ENCODE measurements around the gene NECAB3. TPM values are rescaled to one million over a fixed set of nuclear protein-coding genes. Genes with fewer than 3 reads are reported as not detected.

Gene NECAB3
- total RNA-seq, 1 experiment from 2014 or later: 30.8 TPM

DNA sequence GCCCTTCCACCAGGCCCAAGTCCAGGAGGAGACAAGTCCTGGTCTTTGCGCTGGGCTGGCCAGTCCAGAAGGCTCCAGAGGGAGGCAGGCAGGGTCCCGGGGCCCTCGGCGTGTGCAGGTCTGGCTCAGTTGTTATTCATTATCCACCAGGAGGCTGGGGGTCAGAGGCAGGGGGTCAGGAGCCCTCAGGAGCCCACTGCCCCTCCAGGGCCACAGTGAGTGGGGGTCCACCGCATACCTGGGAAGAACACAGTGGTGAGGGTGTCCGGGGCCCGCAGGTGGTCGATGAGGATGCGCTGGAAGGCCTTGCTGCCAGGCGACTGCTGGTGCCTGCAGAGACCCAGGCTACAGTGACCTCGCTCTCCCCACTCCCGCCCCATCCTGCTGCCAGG, 16.5 kb downstream of the NECAB3 start:
- peaks cover 5% of the 10 kb centered on the region; the same call in 1 of the 2 replicates for H3K36me3 ChIP-seq

DNA sequence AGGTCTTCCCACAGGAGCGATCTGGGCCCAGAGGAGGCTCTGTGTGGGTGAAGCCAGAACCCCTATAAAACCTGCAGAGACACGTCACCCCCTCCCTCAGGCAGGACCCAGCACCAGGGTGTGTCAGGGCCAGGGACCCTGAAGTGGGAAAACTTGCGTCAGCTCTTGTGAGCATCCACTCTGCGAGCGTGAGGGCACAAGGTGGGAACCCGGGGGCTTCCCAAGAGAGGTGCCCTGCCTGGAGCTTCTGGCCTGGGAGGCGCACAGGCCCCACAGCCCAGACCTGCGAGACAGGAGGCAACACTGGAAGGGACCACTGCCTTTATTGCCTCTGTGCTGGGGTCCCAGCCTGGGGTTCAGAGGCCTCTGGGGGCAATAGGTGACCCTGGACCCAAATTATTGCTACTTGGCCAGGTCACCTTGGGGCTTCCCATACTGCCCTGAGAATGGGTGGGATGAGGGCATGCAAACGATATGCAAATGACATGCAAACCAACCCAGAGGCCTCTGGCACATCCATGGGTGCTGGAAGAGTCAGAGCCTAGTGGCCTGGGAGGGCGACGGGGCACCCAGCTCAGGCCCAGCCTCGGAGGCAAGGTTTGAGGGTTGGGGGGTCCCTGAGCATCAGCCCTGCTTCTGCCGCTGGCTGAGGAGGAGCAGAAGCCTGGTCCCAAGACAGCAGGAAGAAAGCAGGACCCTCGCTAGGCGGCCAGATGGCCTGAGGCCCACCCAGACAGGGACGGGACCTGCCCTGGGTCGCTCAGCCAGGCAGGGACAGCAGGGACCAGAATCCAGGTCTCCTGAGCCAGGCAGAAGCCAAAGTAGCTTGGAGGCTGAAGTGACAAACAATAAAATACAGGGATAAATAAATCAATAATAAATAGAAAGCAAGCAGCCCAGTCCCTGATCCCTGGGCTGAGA, 17.2 kb downstream of the NECAB3 start:
- Histone ChIP-seq H3K9me3 (replicated peaks) (no peaks in the 10 kb centered on the region), H3K27ac (no peak overlapping the region), H3K4me1 (no peaks in the 10 kb centered on the region), H3K36me3 (peaks cover 5% of the 10 kb centered on the region; the same call in 1 of the 2 replicates), H3K27me3 (no peaks in the 10 kb centered on the region), H3K4me3 (no peak overlapping the region)
- no peak for DNase-seq

More for the DNA sequence above, 16.5 kb downstream of the NECAB3 start:
- no peak for DNase-seq
- no peaks in the 10 kb centered on the region for H3K27me3 ChIP-seq
- H3K4me1 ChIP-seq: no peaks in the 10 kb centered on the region
- no peak overlapping the region for H3K27ac ChIP-seq
- H3K9me3 ChIP-seq (replicated peaks): no peaks in the 10 kb centered on the region
- H3K4me3 ChIP-seq: no peak overlapping the region

- no peak overlapping the region for H3K27ac ChIP-seq
- no peak overlapping the region for H3K4me3 ChIP-seq
- H3K9me3 ChIP-seq (replicated peaks): no peaks in the 10 kb centered on the region
- no peaks in the 10 kb centered on the region for H3K27me3 ChIP-seq
- DNase-seq: peak in 1 of 2 experiments; percentile 8
- no peaks in the 10 kb centered on the region for H3K4me1 ChIP-seq
- peaks cover 5% of the 10 kb centered on the region; the same call in 1 of the 2 replicates for H3K36me3 ChIP-seq
Measured at GRCh38 chr20:33656010-33656782, 18.0 kb downstream of the NECAB3 start.

DNA sequence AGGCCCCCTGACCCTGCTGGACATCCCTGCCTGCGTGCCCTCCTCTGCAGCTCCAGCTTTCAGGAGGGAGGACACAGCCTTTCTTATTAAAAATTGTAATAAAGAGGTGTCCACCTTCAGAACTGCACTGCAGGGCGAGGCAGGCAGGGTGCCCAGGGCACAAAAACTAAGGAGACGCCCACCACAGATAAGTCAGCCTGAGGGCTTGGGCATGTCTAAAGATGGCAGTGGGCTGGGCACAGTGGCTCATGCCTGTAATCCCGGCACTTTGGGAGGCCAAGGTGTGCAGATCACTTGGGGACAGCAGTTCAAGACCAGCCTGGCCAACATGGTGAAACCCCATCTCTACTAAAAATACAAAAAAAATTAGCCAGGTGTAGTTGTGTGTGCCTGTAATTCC, 19.1 kb downstream of the NECAB3 start:
- no peaks in the 10 kb centered on the region for H3K4me1 ChIP-seq
- H3K27ac ChIP-seq: no peak overlapping the region
- H3K27me3 ChIP-seq: no peaks in the 10 kb centered on the region
- H3K36me3 ChIP-seq: peaks cover 5% of the 10 kb centered on the region; the same call in 1 of the 2 replicates
- no peaks in the 10 kb centered on the region for H3K9me3 ChIP-seq (replicated peaks)
- H3K4me3 ChIP-seq: no peak overlapping the region
- no peak for DNase-seq

GRCh38 chr20:33654680-33655161, 19.5 kb downstream of the NECAB3 start:
- DNase-seq: peak; percentile 10 to 11
- H3K4me1 ChIP-seq: no peaks in the 10 kb centered on the region
- no peak overlapping the region for H3K4me3 ChIP-seq
- H3K36me3 ChIP-seq: peaks cover 5% of the 10 kb centered on the region; the same call in 1 of the 2 replicates
- no peaks in the 10 kb centered on the region for H3K27me3 ChIP-seq
- H3K9me3 ChIP-seq (replicated peaks): no peaks in the 10 kb centered on the region
- H3K27ac ChIP-seq: no peak overlapping the region

DNA sequence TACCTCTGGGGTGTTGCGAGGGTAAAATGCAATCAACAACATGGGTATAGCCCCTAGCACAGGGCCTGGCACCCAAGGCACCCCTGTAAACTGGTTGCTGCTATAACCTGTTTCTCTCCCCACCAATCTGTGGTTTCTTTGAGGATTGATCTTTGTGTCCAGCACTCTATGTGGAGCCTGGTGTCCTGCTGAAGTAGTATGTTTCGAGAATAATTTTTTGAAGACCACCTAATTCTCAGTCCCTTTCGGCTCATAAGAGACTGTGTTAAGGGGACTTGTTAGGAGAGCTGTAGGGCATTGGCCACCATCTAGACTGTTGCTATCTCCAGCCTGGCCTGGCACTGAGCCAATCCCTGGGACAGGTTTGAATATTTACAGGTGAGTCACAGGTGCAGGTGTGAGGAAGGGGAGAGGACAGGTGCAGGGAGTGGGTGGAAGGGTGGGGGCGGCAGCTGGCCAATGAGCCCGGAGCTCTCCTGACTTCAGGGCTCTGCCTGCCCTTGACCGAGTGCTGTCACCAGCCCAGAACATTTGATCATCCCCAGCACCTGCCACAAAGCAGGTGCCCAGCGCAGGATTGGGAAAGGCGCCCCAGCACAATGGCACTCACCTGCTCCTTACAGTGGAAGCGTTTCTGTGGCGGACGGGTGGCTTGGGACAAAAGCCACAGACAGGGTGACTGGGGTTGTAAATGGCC, 20.2 kb downstream of the NECAB3 start:
- no peaks in the 10 kb centered on the region for H3K9me3 ChIP-seq (replicated peaks)
- no peaks in the 10 kb centered on the region for H3K27me3 ChIP-seq
- H3K27ac ChIP-seq: no peak overlapping the region
- peak; percentile 21 to 24 for DNase-seq
- H3K4me1 ChIP-seq: no peaks in the 10 kb centered on the region
- no peak overlapping the region for H3K4me3 ChIP-seq
- H3K36me3 ChIP-seq: peaks cover 4% of the 10 kb centered on the region; the same call in 1 of the 2 replicates

GRCh38 chr20:33653218-33653899, 20.9 kb downstream of the NECAB3 start:
- no peak overlapping the region for H3K27ac ChIP-seq

GRCh38 chr20:33651562-33652048, 22.6 kb downstream of the NECAB3 start:
- Histone ChIP-seq H3K27ac (no peak overlapping the region), H3K4me1 (no peaks in the 10 kb centered on the region)
- DNase-seq: peak in 1 of 2 experiments; percentile 4

More at GRCh38 chr20:33653218-33653899, 20.9 kb downstream of the NECAB3 start:
- H3K27me3 ChIP-seq: no peaks in the 10 kb centered on the region
- H3K9me3 ChIP-seq (replicated peaks): no peaks in the 10 kb centered on the region
- DNase-seq: peak; percentile 81 to 91
- no peak overlapping the region for H3K4me3 ChIP-seq
- H3K36me3 ChIP-seq: peaks cover 3% of the 10 kb centered on the region; the same call in 1 of the 2 replicates
- H3K4me1 ChIP-seq: no peaks in the 10 kb centered on the region

DNA sequence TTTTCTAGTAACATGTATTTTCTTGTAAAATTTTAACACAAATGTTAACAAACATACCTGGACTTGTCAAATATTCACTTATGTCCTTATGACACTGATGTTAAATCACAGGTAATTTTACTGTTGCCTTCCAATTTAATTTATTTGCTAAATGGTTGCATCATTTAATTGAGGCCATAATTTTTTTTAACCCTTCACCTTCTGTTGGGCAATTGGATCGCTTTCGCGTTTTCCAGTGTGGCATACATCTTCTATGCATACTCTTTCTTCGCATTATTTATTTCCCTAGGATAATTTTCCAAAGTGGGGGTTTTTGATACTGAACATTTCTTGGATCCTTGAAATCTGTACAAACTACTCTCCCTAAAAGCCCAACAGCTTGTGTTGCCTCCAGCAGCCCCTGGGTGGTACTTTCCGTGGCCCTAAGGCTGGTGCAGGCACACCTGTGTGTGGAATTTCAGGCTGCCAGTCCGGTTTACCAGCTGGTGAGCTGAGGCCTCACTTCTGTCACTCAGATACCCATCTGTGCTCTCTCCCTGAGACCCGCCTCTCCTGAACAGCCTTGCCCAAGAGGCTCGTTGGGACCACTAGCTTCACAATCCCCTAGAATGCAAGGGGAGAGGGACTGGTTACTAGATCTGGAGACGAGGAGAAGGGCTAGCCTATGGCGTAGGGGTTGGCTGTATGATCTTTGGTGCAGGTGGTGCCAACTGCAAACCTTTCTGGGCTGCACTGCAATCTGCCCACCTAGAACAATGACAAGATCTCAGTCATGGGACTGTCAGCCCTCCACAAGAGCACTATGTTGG, 23.3 kb downstream of the NECAB3 start:
- no peaks in the 10 kb centered on the region for H3K27me3 ChIP-seq
- H3K36me3 ChIP-seq: no peaks in the 10 kb centered on the region
- H3K4me3 ChIP-seq: no peak overlapping the region
- H3K27ac ChIP-seq: no peak overlapping the region
- no peaks in the 10 kb centered on the region for H3K4me1 ChIP-seq
- no peaks in the 10 kb centered on the region for H3K9me3 ChIP-seq (replicated peaks)
- DNase-seq: peak in 1 of 2 experiments; percentile 15

More at GRCh38 chr20:33651562-33652048, 22.6 kb downstream of the NECAB3 start:
- H3K27me3 ChIP-seq: no peaks in the 10 kb centered on the region
- H3K9me3 ChIP-seq (replicated peaks): no peaks in the 10 kb centered on the region
- no peaks in the 10 kb centered on the region for H3K36me3 ChIP-seq
- no peak overlapping the region for H3K4me3 ChIP-seq

GRCh38 chr20:33650111-33650752, 24.0 kb downstream of the NECAB3 start:
- Histone ChIP-seq H3K9me3 (replicated peaks) (no peaks in the 10 kb centered on the region), H3K27ac (no peak overlapping the region), H3K27me3 (no peaks in the 10 kb centered on the region), H3K4me3 (no peak overlapping the region), H3K36me3 (no peaks in the 10 kb centered on the region; the same call in none of the 2 replicates), H3K4me1 (no peaks in the 10 kb centered on the region)
- peak in 1 of 2 experiments; percentile 7 for DNase-seq

- no peaks in the 10 kb centered on the region for H3K9me3 ChIP-seq (replicated peaks)
- H3K36me3 ChIP-seq: no peaks in the 10 kb centered on the region; the same call in none of the 2 replicates
- H3K27me3 ChIP-seq: no peaks in the 10 kb centered on the region
- H3K27ac ChIP-seq: no peak overlapping the region
- peak in 1 of 2 experiments; percentile 15 for DNase-seq
- no peak overlapping the region for H3K4me3 ChIP-seq
- H3K4me1 ChIP-seq: no peaks in the 10 kb centered on the region
Measured at GRCh38 chr20:33649201-33649681, 25.0 kb downstream of the NECAB3 start.

- Histone ChIP-seq H3K27ac (no peak overlapping the region), H3K9me3 (replicated peaks) (no peaks in the 10 kb centered on the region), H3K27me3 (no peaks in the 10 kb centered on the region), H3K4me1 (no peaks in the 10 kb centered on the region), H3K4me3 (no peak overlapping the region), H3K36me3 (no peaks in the 10 kb centered on the region; the same call in none of the 2 replicates)
- DNase-seq: no peak
Measured at GRCh38 chr20:33648396-33649004, 25.7 kb downstream of the NECAB3 start.

Data from SJCRH30 (cell line).